Cardiac muscle cell (in vitro differentiated cells and primary cell): Measurements from ENCODE around the gene XIRP2. TPM values are rescaled to one million over a fixed set of nuclear protein-coding genes. Genes with fewer than 3 reads are reported as not detected.

Source experiments
- DNase-seq, 2 donors: peaks; one replicate each; pipeline versions ENCODE4 v3.0.0 to v3.0.0-alpha.2; 2010 to 2017; ENCODE audit warnings: low read depth in 1 of 2, low spot score in 1 of 2
- H3K27ac ChIP-seq: fragments of 200-600 bp; sonication (generic); 2 replicates; pipeline ENCODE4 v1.5.1; 2016
- H3K27me3 ChIP-seq: fragments of 200-600 bp; sonication (generic); 2 replicates; pipeline ENCODE4 v1.6.0; 2016; ENCODE audit warnings: control low read depth
- H3K36me3 ChIP-seq: fragments of 200-600 bp; sonication (generic); 2 replicates; pipeline ENCODE4 v1.5.1; 2016; ENCODE audit warnings: control low read depth
- H3K4me1 ChIP-seq: fragments of 200-600 bp; sonication (generic); 2 replicates; pipeline ENCODE4 v1.8.1; 2017; ENCODE audit warnings: low read depth, mild to moderate bottlenecking, mixed run types
- H3K4me3 ChIP-seq: fragments of 200-600 bp; sonication (generic); 2 replicates; pipeline ENCODE4 v1.5.1; 2016; ENCODE audit warnings: mild to moderate bottlenecking
- H3K9me3 ChIP-seq: fragments of 200-600 bp; sonication (generic); 2 replicates; pipeline ENCODE4 v1.5.1; 2017; ENCODE audit warnings: low read depth, mild to moderate bottlenecking, control low read depth
- polyA plus RNA-seq: library from polyadenylated mRNA; unstranded; fragments of >200 nt; fragmentation: Nextera tagmentation; extraction: Ambion mirVana; gene quantifications from 2 replicates; pipeline ENCODE4 v1.2.1, GENCODE V29; 2016
- total RNA-seq: library from RNA; depleted of rRNA; stranded (reverse); fragments of >200 nt; gene quantifications from 2 replicates; pipeline ENCODE4 v1.2.3, GENCODE V29; 2016
- TF ChIP-seq, protein P1 (sequence below): IDR thresholded peaks from 2 replicates; pipeline ENCODE4 v1.5.1; 2012; ENCODE audit warnings: low read depth, mild to moderate bottlenecking, low read length

The XIRP2 gene
- total and polyA plus RNA-seq, 2 experiments from 2014 or later, result 0.51 to 0.59 TPM

GRCh38 chr2:167048829-167049228 lies 160.5 kb downstream of the XIRP2 start:
- Histone ChIP-seq H3K27ac (no peak overlapping the region), H3K36me3 (no peaks in the 10 kb centered on the region), H3K4me3 (no peak overlapping the region), H3K4me1 (no peaks in the 10 kb centered on the region), H3K9me3 (no peaks in the 10 kb centered on the region), H3K27me3 (no peaks in the 10 kb centered on the region)
- TF ChIP-seq, protein P1, sequence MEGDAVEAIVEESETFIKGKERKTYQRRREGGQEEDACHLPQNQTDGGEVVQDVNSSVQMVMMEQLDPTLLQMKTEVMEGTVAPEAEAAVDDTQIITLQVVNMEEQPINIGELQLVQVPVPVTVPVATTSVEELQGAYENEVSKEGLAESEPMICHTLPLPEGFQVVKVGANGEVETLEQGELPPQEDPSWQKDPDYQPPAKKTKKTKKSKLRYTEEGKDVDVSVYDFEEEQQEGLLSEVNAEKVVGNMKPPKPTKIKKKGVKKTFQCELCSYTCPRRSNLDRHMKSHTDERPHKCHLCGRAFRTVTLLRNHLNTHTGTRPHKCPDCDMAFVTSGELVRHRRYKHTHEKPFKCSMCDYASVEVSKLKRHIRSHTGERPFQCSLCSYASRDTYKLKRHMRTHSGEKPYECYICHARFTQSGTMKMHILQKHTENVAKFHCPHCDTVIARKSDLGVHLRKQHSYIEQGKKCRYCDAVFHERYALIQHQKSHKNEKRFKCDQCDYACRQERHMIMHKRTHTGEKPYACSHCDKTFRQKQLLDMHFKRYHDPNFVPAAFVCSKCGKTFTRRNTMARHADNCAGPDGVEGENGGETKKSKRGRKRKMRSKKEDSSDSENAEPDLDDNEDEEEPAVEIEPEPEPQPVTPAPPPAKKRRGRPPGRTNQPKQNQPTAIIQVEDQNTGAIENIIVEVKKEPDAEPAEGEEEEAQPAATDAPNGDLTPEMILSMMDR, result no peak
- DNase-seq, result peak in 1 of 2 donors; percentile 2

- Histone ChIP-seq H3K36me3 (no peaks in the 10 kb centered on the region), H3K4me3 (no peak overlapping the region), H3K9me3 (no peaks in the 10 kb centered on the region), H3K27me3 (no peaks in the 10 kb centered on the region), H3K4me1 (no peaks in the 10 kb centered on the region), H3K27ac (no peak overlapping the region)
- DNase-seq, result no peak
- TF ChIP-seq, protein P1, result no peak
Measured at GRCh38 chr2:167049659-167050058, 161.4 kb downstream of the XIRP2 start.

- Histone ChIP-seq H3K4me1 (no peaks in the 10 kb centered on the region), H3K27ac (no peak overlapping the region), H3K36me3 (no peaks in the 10 kb centered on the region), H3K4me3 (no peak overlapping the region), H3K27me3 (no peaks in the 10 kb centered on the region), H3K9me3 (no peaks in the 10 kb centered on the region)
- TF ChIP-seq, protein P1, result no peak
- peak in 1 of 2 donors; percentile 1 for DNase-seq
Measured at GRCh38 chr2:167052825-167053224, 164.5 kb downstream of the XIRP2 start.

DNA sequence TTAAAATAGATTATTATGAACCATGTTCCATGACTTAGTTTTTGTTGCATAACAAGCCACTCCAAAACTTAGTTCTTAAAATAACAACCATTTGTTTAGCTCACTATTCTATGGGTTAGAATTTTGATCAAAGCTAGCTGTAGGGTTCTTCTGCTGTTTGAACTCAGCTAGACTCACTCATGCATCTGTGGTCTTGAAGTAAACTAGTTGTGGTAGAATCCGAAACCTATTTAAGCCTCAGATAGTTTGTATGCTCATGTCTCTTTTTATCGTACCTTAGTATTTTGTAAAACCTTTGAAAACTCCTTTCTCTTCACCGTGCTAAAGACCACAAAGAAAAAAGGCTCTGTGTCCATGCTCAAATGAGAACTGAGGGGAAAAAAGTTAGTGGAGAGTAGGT lies 166.6 kb downstream of the XIRP2 start:
- no peak for DNase-seq
- no peaks in the 10 kb centered on the region for H3K9me3 ChIP-seq
- no peak overlapping the region for H3K4me3 ChIP-seq
- H3K27ac ChIP-seq, result no peak overlapping the region
- no peaks in the 10 kb centered on the region for H3K27me3 ChIP-seq
- TF ChIP-seq, protein P1, result no peak
- no peaks in the 10 kb centered on the region for H3K36me3 ChIP-seq
- H3K4me1 ChIP-seq, result no peaks in the 10 kb centered on the region

GRCh38 chr2:167057446-167057845 lies 169.2 kb downstream of the XIRP2 start:
- H3K36me3 ChIP-seq, result no peaks in the 10 kb centered on the region
- H3K4me3 ChIP-seq, result no peak overlapping the region
- no peak for DNase-seq
- no peaks in the 10 kb centered on the region for H3K4me1 ChIP-seq
- no peak overlapping the region for H3K27ac ChIP-seq
- H3K27me3 ChIP-seq, result no peaks in the 10 kb centered on the region
- TF ChIP-seq, protein P1, result no peak
- no peaks in the 10 kb centered on the region for H3K9me3 ChIP-seq

GRCh38 chr2:167059173-167059572 lies 170.9 kb downstream of the XIRP2 start:
- TF ChIP-seq, protein P1, result no peak
- H3K9me3 ChIP-seq, result no peaks in the 10 kb centered on the region
- H3K4me3 ChIP-seq, result no peak overlapping the region
- H3K27me3 ChIP-seq, result no peaks in the 10 kb centered on the region
- no peak overlapping the region for H3K27ac ChIP-seq
- DNase-seq, result no peak
- H3K4me1 ChIP-seq, result no peaks in the 10 kb centered on the region
- no peaks in the 10 kb centered on the region for H3K36me3 ChIP-seq
